GM21619 (cell line): Measurements from ENCODE around the gene TRABD.

ENCODE experiments used
- ATAC-seq: cut with Tn5 transposase; IDR thresholded peaks from one replicate; pipeline ENCODE4 v1.9.1; 2021; ENCODE audit not compliant: unreplicated experiment

The TRABD gene

DNA sequence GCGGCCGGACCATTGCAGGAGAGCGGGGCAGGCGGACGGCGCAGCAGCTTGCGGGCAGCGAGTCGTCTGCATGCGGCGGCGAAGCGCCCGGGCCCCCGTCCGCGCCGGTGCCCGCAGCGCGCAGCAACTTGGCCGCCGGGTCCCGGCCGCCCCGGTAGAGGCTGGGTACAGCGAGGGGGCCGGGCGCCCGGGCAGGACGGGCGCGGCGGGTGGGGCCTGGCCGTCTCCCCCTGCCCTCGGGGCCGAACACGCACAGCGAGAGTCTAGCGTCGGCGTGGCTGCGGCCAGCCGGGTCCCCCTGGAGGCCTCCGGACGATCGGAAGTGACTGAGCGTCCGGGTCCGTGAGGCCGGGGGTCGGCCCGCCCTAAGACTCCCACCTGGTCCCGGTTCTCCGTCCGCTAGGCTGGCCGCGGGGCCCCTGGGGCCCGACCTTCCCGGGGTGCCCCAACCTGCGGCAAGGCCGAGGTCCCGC lies 775 bp upstream of the TRABD start:
- no peak for ATAC-seq

DNA sequence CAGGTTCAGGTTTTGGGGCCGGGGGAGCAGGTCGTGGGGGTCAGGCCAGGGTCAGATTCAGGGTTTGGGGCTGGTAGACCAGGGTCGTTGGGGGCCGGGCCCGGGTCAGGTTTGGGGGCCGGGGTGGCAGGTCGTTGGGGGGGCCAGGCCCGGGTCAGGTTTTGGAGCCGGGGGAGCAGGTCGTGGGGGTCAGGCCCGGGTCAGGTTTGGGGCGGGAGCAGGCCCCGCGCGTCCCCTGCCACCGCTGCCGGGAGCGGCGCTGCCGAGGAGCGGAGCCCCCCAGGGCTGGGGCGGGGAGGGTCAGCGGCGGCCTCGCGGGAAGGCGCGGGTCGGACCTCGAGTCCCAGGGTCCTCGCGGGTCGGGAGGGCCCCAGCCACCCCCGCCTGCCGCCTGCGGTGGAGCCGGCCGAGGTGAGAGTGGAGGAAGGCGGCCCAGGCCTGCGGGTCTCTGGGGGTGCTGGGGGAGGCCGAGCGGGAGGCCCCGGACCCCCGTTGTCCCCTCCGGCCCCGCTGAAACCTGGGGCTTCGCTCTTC lies 535 bp downstream of the TRABD start:
- no peak for ATAC-seq

DNA sequence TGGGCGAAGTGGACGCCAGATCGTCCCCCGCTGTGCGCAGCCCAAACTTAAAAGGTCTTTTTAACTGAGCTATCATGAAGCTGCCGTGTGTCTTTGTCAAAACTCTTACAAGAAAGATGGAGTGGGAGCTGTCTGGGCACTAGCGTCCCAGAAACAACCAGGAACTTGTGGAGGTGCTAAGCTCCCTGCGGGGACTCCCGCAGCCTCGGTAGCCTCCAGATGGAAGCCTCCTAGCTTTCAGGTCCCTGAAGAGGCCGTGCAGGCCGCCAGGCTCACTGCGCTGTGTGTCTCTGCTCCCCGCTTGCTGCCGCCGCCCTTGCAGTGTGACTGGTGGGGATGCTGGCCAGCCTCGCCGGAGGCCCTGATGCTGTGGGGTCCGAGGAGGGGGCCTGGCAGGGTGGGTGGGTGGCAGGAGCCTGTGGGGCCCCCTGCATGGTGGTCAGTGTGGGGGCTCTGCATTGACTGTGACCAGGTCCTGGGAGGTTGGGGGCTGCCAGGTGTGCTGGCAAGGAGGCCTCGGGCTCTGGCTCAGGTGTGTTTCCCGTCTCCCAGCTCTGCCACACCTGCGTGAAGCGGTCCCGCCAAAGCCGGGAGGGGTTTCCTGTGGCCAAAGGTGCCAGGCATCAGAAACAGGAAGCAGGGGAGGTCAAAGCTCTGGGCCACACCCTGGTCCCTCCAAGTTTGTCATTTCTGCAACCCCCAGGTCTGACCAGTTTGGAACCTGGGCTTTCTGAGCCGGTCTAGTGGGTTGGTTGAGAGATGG lies 1.2 kb downstream of the TRABD start:
- no peak for ATAC-seq

DNA sequence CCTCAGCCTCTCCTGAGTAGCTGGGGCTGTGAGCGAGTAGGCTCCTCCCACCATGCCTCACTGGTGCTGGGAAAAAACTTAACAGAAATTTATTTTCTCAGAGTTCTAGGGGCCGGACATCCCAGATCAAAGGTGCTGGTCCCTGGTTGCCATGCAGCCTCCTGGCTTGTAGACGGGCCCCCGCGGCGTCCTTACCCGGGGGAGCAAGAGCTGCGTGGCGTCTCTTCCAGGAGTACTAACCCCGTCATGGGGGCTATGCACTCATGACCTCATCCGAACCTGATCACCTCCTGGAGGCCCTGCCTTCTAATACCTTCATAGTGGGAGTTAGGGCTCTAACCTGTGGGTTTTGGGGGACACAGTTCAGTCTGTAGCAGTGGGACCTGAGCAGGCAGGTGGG lies 2.6 kb downstream of the TRABD start:
- no peak for ATAC-seq

DNA sequence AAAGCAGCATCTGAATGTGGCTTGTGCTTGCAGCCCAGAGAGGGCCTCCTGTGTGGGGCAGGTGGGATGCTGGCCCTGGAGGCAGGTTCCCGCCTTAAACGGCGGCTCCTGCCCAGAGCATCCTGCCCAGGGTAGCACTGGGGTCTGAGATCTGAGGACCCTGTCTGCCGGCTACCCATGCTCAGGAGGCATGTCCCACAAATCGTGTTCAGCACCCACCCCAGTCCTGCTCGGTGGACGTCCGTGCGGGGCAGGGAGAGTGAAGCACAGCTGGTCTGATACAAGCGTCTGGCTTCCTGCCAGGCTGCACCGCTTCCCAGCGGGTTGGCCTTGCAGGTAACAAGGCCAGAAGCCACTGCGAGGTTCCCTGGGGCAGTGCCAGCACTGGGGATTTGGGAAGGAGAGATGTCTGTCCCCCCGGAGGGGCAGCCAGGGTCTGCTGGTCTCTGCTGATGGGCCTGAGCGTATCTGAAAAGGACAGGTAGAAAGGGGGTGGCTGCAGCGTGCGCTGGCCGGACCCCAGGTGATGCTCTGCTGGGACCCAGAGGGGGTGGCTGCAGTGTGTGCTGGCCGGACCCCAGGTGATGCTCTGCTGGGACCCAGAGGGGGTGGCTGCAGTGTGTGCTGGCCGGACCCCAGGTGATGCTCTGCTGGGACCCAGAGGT lies 3.6 kb downstream of the TRABD start:
- ATAC-seq = no peak

DNA sequence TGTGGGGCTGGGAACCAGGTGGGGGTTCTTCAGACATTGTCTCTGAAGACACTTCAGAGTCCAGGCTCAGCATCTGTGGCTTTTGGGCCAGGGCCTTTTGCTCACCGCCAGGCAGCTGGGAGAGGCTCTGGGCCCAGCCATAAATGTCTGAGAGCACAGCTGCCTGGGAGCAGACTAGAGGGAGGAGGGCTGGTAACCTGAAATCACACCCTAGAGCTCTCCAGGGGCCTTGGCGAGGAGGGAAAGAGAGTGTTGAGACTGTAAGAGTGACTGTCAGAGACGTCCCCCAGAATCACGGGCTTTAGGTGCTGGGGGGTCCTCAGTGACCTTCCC lies 4.1 kb downstream of the TRABD start:
- ATAC-seq = no peak

DNA sequence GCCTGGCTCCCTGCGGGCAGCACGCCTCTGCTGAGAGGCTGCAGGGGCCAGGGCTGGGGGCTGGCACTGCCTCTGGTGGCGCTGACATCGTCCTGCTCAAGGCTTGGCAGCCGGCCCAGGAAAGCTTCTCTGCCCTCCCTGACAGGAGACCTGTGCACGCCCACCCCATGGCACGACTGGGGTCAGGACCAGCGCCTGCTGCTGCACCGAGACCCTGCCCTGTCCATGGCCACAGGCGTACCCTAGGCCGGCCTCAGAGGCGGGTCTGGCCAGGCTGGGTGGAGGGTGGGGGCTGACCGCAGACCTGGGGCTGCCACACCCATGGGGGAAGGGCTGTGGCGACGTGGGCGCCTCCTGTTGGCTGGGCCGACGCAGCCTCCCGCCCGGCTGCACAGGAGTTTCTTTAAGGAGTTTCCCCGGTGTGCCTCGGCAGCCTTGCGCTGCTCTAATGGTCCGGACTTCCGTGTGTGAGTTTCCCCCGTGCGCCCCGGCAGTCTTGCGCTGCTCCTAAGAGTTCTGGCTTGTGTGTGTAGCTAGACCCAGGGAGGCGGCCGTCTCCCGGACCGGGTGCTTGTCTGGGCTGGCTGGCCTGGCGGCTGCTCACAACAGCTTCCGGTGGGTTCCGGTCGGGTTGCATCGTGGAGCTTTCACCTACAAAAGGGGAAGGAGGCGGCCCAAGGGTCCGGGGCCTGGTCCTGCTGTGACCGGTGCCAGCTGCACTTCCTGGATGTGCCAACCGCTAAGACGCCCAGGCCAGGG lies 4.6 kb downstream of the TRABD start:
- peak; percentile 41 for ATAC-seq

DNA sequence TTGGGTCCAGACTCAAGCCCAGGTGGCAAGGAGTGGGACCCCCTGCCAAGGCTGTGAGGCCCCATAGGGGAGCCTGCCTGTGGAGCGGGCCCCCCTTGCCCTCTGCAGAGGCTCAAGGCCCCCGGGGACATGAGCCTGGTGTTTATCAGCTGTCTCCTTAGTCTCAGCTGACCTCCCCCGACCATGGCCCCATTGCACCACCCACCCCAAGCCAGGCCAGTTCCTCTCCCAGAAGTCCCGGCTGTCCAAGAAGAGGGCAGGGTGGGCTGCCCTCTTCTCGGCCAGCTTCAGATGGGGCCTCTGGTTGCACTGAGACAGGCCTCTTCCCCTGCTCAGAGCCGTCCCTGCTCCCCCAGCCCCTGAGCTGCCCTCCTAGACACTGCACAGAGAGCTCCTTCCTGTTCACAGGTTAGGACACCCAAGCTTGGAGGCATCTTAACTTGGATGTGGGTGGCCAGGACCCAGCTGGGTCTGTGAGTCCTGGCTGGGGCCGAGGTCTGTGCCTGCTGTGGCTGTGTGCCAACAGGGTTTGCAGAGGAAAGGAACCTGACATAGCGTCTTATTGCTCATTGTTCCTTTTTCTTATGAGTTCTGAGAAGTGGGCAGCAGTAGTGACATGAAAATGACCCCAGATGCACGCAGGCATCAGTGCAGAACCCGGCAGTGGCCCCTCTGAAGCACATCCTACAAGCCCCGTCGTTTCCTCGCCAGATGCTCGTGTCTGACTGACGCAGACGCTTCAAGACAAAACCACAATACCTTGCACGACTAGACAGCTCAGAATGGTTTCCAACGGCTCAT lies 5.4 kb downstream of the TRABD start:
- ATAC-seq = peak; percentile 19

DNA sequence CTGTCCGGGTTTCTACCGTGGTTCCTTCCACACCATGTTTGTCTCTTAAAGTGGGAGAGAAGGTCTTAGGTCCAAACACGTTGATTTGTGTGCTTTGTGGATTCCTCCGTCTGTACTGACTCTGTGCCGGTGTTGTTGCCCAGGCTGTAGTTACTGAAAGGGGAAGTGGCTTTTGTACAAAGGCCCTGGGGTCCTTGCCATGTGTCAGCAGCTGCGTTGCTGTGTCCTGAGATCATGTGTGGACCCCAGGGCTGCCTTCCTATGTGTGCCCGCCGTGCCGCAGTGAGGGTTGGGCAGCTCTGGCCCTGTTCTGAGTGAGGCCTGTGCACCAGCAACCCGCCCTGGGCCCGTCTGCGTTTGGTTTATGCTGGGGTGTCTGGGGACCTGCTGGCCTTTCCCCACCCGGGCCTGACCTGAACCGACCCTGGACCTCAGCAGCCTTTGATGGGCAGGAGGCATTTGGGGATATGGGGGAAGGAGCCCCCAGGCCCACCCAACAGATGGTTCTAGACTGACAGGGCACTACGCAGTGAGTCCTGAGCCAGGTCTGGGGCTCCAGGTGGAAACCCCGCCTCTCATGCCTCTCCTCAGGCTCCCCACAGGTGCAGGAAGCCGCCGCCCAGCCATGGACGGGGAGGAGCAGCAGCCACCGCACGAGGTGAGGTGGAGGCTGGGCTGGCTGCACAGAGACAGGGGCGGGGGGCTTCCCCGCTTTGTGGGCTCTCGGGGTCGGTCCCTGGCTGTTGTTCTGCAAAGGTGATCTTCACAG lies 6.9 kb downstream of the TRABD start:
- no peak for ATAC-seq

DNA sequence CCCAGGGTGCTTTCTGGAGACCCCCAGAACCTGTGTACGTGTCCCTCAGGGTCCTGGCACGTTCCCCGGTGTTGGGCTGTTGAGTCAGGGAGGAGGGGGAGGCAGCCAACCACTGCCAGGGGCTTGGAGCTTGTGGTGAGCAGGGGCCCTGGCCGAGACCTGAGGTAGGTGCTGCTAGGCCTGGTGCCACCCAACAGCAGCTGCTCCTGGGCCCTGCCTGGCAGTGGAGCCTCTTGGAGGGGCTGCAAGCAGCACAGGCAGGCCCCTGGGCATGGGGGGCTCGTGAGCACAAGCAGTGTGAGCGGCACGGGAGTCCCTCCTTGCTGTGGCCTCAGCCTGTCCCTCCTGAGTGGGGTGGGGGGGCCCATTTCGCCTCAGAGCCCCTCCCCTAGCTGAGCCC lies 7.9 kb downstream of the TRABD start:
- ATAC-seq = no peak

DNA sequence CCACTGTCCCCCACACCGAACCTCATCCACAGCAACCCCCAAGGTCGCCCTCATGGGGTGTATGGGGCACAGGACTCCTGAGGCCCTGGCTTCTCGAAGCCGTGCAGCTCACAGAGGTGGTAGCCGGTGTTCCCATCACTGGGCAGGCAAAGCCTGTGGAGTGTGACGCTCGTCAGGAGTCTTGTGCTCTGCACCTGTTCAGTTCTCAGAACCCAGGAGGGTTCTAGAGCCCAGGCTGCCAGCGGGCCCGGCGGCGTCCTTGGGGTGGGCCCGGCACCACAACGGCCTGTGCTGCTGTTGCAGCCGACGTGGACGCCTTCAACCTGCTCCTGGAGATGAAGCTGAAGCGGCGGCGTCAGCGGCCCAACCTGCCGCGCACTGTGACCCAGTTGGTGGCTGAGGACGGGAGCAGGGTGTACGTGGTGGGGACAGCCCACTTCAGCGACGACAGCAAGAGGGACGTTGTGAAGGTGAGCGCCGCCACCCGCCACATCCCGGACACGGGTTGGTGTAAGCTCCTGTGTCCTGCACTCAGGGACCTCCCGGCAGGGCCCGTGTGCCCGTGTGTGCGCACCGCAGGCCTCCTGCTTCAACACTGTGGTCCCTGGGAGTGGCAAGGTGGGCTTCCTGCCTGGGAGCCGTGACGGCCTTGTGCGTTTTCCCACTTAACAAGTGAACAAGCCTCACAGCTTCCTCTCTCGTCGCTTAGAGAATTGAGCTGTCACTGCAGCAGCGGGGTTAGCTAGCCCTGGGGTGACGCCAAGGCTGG lies 8.5 kb downstream of the TRABD start:
- no peak for ATAC-seq

DNA sequence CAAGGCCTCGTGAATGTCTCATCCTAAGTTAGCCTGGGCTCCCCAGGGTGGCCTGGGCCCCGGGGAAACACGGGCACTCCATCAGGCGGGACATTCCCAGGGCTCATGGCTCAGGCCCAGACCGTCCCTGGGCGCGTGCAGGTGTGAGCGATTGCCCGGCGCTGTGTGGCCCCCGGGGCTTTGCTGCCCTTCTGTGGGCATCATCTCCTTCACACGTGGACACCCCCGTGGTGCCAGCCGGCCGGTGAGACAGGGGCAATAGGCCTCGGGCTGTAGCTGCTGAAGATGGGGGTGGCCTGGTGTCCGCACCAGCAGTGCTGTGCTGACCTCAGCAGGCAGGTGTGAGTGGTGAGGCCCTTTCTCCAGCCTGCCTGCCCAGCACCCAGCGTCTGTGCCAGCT lies 10.5 kb downstream of the TRABD start:
- ATAC-seq = no peak

DNA sequence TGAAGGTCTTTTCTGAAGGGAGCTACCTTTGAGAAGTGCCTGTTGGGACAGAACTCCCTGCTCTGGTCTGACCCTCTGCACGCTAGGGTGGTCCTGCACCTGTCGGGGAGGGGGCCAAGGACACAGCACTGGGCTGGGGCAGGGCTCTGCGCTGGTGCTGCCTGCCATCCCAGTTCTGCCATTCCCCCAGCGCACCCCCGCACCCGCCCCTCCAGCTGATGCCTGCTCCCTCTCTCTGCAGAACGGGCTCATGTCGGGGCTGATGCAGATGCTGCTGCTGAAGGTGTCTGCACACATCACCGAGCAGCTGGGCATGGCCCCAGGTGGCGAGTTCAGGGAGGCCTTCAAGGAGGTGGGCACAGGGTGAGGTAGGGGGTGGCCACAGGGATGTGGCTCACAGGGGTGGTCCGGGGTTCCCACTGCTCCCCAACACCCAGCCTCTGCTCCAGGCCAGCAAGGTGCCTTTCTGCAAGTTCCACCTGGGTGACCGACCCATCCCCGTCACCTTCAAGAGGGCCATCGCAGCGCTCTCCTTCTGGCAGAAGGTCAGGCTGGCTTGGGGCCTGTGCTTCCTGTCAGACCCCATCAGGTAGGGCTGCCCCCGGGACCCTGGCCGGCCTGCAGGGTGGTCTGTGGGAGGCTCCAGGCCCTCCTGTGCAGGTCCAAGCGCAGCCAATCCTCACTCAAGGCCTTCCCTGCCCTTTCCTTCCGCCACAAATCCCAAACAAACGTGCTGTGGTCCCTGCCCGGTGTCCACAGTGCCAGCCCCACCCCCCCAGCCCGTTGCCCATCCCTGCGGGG lies 11.5 kb downstream of the TRABD start:
- ATAC-seq = no peak

DNA sequence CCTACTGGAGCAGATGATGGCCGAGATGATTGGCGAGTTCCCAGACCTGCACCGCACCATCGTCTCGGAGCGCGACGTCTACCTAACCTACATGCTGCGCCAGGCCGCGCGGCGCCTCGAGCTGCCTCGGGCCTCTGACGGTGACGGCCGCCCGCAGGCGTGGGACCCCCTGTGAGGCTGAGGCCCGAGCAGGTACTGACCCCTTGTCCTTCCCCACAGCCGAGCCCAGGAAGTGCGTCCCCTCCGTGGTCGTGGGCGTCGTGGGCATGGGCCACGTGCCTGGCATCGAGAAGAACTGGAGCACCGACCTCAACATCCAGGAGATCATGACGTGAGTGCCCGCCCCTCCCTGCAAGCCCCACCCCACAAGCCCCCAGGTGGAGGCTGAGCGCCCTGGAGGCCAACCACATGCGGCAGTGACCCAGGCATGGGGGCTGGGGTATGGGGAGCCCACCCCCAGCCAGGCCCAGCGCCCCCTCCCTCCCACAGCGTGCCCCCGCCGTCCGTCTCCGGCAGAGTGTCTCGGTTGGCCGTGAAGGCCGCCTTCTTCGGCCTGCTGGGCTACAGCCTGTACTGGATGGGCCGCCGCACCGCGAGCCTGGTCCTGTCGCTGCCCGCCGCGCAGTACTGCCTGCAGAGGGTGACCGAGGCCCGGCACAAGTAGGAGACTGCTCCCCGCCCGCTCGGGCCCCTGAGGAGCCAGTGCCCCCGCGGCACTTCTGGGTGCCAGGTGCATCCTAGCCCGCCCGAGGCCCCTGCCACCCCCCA lies 12.3 kb downstream of the TRABD start:
- ATAC-seq = no peak

DNA sequence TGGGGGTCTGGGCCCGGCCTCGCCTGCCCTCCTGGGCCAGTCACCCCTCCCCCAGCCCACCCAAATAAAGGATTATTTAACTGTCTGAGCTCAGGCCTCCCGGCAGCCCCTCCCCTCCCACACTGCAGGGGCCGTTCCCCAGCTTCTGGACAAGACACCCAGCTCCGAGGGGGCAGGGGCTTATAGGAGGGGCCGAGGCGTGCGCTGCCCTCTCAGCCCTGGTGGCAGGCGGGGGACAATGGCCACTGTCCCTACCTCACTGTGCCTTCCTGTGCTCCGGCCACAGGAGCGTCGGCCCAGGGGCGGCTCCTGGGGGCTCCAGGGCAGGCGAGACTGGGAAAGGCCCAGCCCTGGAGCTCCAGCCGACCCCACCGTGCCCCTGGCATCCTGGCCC lies 12.9 kb downstream of the TRABD start:
- no peak for ATAC-seq

DNA sequence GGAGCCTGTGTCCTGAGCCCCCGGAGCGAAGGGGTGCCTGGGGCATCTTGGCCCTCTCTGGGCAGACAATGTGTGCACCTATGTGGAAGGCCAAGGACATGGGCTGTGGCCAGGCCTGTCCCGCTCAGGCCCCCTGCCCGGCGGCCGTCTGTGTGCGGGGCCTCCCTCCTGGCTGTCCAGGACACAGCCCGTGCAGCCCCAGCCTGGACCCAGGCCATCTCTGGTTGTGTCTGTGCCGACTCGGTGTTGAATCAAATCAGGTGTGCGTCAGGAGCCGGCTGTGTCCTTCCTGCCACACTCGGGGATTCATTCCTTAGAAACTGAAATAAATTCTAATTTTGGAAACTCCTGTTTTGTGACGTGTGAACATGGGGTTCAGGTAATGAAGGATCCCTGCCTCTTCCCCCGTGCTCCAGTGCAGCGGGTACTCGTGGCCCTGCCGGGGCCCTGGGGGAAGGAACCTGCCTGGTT lies 13.6 kb downstream of the TRABD start:
- no peak for ATAC-seq

DNA sequence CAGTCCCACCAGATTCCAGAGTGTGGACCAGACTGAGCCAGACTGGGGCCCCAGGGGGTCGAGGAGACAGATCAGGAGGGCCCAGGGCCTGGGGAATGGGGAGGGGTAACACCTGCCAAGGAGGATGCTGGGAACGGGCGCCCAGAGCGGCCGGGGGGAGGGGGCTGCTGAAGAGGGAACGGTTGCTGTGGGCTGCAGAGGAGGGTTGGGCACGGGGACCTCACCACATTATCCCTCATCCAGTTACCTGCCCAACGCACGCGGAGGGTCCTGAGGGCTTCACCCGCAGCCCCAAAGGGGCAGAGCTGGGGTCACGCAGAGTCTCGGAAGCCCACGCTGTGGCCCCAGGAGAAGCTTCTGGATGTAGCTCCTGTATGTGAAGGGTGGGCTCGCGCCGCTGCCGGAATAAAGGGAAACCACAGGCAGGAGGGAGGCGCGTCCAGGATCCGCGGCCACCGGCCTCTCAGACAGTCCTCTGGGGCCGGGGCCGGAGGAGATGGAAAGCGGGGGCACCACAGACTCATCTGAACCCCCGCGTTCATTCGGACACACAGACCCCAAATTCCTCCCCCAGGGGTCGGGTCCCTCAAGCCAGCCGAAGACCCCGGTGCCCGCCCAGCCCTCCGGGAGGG lies 14.2 kb downstream of the TRABD start:
- ATAC-seq = peak; percentile 8
